Neutrophil (primary cell): Measurements from ENCODE around the gene IL1A.

Experiments used
- H3K27ac ChIP-seq: fragments of 200-600 bp; sonication (generic); 2 replicates; pipeline ENCODE4 v1.5.1; 2016; ENCODE audit warnings: mild to moderate bottlenecking, moderate library complexity
- H3K27me3 ChIP-seq: fragments of 200-600 bp; sonication (generic); 2 replicates; pipeline ENCODE4 v1.6.0; 2016; ENCODE audit warnings: mild to moderate bottlenecking
- H3K36me3 ChIP-seq: fragments of 200-600 bp; sonication (generic); 2 replicates; pipeline ENCODE4 v1.5.1; 2017
- H3K4me1 ChIP-seq, 2 experiments: fragments of 200-600 bp in 1 of 2; sonication (generic) in 1 of 2; 1 replicate in 1 of 2; 2 replicates in 1 of 2; pipeline versions ENCODE4 v1.5.1 to v1.6.1; 2013 to 2016; ENCODE audit warnings: low read depth in 1 of 2, low read length in 1 of 2, mild to moderate bottlenecking in 1 of 2, moderate library complexity in 1 of 2; ENCODE audit not compliant: control insufficient read depth in 1 of 2, insufficient read depth in 1 of 2
- H3K4me3 ChIP-seq, 2 experiments: fragments of 200-600 bp in 1 of 2; sonication (generic) in 1 of 2; 1 replicate in 1 of 2; 2 replicates in 1 of 2; pipeline ENCODE4 v1.5.1; 2013 to 2016; ENCODE audit warnings: low read depth in 1 of 2, low read length in 1 of 2, mild to moderate bottlenecking in 1 of 2, moderate library complexity in 1 of 2
- H3K9me3 ChIP-seq: fragments of 200-600 bp; sonication (generic); 2 replicates; pipeline ENCODE4 v1.5.1; 2016
- CTCF ChIP-seq: fragments of 200-600 bp; sonication (generic); IDR thresholded peaks from 2 replicates; pipeline ENCODE4 v1.5.1; 2016; ENCODE audit warnings: antibody characterized with exemption

The IL1A gene

GRCh38 chr2:112765251-112765650, 19.0 kb downstream of the IL1A start:
- Histone ChIP-seq H3K9me3 (no peaks in the 10 kb centered on the region), H3K27ac (no peak overlapping the region), H3K27me3 (no peaks in the 10 kb centered on the region), H3K36me3 (no peaks in the 10 kb centered on the region), H3K4me1 (peaks cover 26 to 36% of the 10 kb centered on the region in 2 experiments), H3K4me3 (peak overlapping the region; percentile 80 to 85)
- no peak for TF ChIP-seq CTCF

GRCh38 chr2:112764071-112765044, 19.9 kb downstream of the IL1A start, which contains the start of gene CKAP2L:
CKAP2L (minus strand) TSS chr2:112764609; CDS start chr2:112764598, 11 bp downstream.
- TF ChIP-seq CTCF, result no peak
- Histone ChIP-seq H3K36me3 (no peaks in the 10 kb centered on the region), H3K4me1 (peaks cover 26 to 36% of the 10 kb centered on the region in 2 experiments), H3K4me3 (peak within 1 kb of the TSS; percentile 80 to 85), H3K27ac (peak within 1 kb of the TSS; percentile 51), H3K27me3 (no peaks in the 10 kb centered on the region), H3K9me3 (no peaks in the 10 kb centered on the region)

GRCh38 chr2:112762276-112762675, 22.0 kb downstream of the IL1A start:
- H3K4me1 ChIP-seq, result peaks cover 35 to 37% of the 10 kb centered on the region in 2 experiments
- H3K27ac ChIP-seq, result peak overlapping the region; percentile 43
- H3K27me3 ChIP-seq, result no peaks in the 10 kb centered on the region
- H3K36me3 ChIP-seq, result no peaks in the 10 kb centered on the region
- no peaks in the 10 kb centered on the region for H3K9me3 ChIP-seq
- no peak overlapping the region for H3K4me3 ChIP-seq
- TF ChIP-seq CTCF, result no peak

- H3K9me3 ChIP-seq, result no peaks in the 10 kb centered on the region
- H3K4me1 ChIP-seq, result peaks cover 53 to 55% of the 10 kb centered on the region in 2 experiments
- no peaks in the 10 kb centered on the region for H3K27me3 ChIP-seq
- TF ChIP-seq CTCF, result no peak
- H3K27ac ChIP-seq, result no peak overlapping the region
- no peaks in the 10 kb centered on the region for H3K36me3 ChIP-seq
- H3K4me3 ChIP-seq, result no peak overlapping the region
These were observed 24.1 kb downstream of the IL1A start for GRCh38 chr2:112760149-112760548.

GRCh38 chr2:112758711-112759110, 25.6 kb downstream of the IL1A start:
- H3K36me3 ChIP-seq, result no peaks in the 10 kb centered on the region
- no peak overlapping the region for H3K4me3 ChIP-seq
- TF ChIP-seq CTCF, result no peak
- peaks cover 57 to 59% of the 10 kb centered on the region in 2 experiments for H3K4me1 ChIP-seq
- H3K9me3 ChIP-seq, result no peaks in the 10 kb centered on the region
- H3K27me3 ChIP-seq, result no peaks in the 10 kb centered on the region
- H3K27ac ChIP-seq, result no peak overlapping the region
